Measurements from ENCODE around the gene PODN. TPM values are rescaled to one million over a fixed set of nuclear protein-coding genes. Genes with fewer than 3 reads are reported as not detected.

The PODN gene
- total RNA-seq, 1 experiment from 2014 or later = 0.17 TPM

DNA sequence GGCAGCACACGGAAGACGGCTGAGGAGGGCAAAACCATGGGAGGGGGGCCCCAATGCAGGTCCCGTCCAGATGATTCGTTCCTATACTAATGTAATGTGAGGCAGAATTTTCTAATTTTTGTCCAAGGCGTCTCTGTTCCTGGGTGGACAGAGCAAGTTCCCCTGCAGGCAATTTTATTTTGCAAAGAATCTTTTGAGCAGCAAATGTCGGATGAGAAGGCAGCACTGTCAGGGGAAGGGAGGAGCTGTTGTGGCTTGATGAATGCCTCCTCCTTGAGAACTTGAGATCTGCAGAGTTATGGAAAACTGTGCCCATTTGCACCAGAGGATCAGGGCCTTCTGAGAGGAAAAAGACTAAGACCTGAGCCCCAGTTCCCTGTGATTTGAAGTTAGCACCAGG lies 63.1 kb downstream of the PODN start:
- Histone ChIP-seq H2BK20ac (ENCODE audit: low read depth, low read length, poor library complexity, severe bottlenecking) (no peak overlapping the region), H3K79me2 (ENCODE audit: insufficient read depth, low read length) (no peaks in the 10 kb centered on the region), H3K27me3 (ENCODE audit: insufficient read depth, low read length) (no peaks in the 10 kb centered on the region), H3K4me2 (ENCODE audit: insufficient read depth, insufficient read length, low read length) (no peak overlapping the region), H2AFZ (ENCODE audit: low read length) (no peak overlapping the region), H3K14ac (ENCODE audit: insufficient read depth, low read length) (no peak overlapping the region), H3K79me1 (ENCODE audit: insufficient read depth, low read depth, low read length, poor library complexity, severe bottlenecking) (no peaks in the 10 kb centered on the region), H4K5ac (ENCODE audit: insufficient read length, low read depth, low read length) (no peak overlapping the region), H2BK5ac (ENCODE audit: insufficient read length, low read length) (no peak overlapping the region), H3K9me3 (ENCODE audit: control insufficient read depth, low read depth, low read length) (no peaks in the 10 kb centered on the region), H3K9ac (ENCODE audit: extremely low read depth, insufficient read length, low read length) (no peak overlapping the region), H3T11ph (ENCODE audit: low read length) (no peak overlapping the region), H3K56ac (ENCODE audit: insufficient read length, low read depth, low read length) (no peak overlapping the region), H4K8ac (replicated peaks; ENCODE audit: insufficient read length, low read depth, low read length) (no peak overlapping the region), H2BK15ac (ENCODE audit: low read depth, low read length) (no peak overlapping the region), H2BK12ac (ENCODE audit: insufficient read length, low read depth, low read length) (no peak overlapping the region), H2AK5ac (ENCODE audit: insufficient read length, low read length) (no peak overlapping the region), H3K4ac (ENCODE audit: low read depth, low read length) (no peak overlapping the region), H3K23me2 (ENCODE audit: insufficient read length, low read depth, low read length, poor library complexity, severe bottlenecking) (no peaks in the 10 kb centered on the region), H4K91ac (ENCODE audit: insufficient read length, low read depth, low read length) (no peak overlapping the region), H4K20me1 (ENCODE audit: control insufficient read depth, insufficient read depth, insufficient read length) (no peaks in the 10 kb centered on the region), H2BK120ac (ENCODE audit: low read depth, low read length, poor library complexity, severe bottlenecking) (no peak overlapping the region), H3K23ac (ENCODE audit: insufficient read length, low read depth, low read length) (no peak overlapping the region), H3K18ac (ENCODE audit: insufficient read length, low read depth, low read length) (no peak overlapping the region), H3K4me1 (ENCODE audit: insufficient read depth, low read length) (no peaks in the 10 kb centered on the region; the same call in 1 of the 2 replicates), H3K27ac (ENCODE audit: insufficient read length, low read depth, low read length) (no peak overlapping the region)
- Mint-ChIP-seq H3K27ac (no peak overlapping the region; a peak in 1 of 7 replicates), H3K27me3 (ENCODE audit: low read depth) (peaks cover 21% of the 10 kb centered on the region), H3K36me3 (ENCODE audit: insufficient read depth in 1 of 3, low read depth in 3 of 3) (no peaks in the 10 kb centered on the region), H3K4me1 (peaks cover 15 to 36% of the 10 kb centered on the region in 2 experiments), H3K9me3 (no peaks in the 10 kb centered on the region; a peak in 1 of 5 replicates), H3K4me3 (no peak overlapping the region)
- WGBS (ENCODE audit: extremely low coverage, insufficient read length, low lambda C conversion rate) = no CpG with 5 or more reads among the region's 6 CpGs
- TF ChIP-seq CTCF (conservative IDR thresholded peaks at IDR 0.05) = no peak
- no peak for DNase-seq

Data from H9 (cell line).